AG08396 (cell line): ENCODE data around the gene KDM4B.

ENCODE experiments used
- DNase-seq: peaks from one replicate; pipeline ENCODE4 v3.0.0; 2012; ENCODE audit warnings: low spot score, mixed read lengths

Gene KDM4B

GRCh38 chr19:5108123-5108596 is 139.2 kb downstream of the KDM4B start:
- DNase-seq, result no peak

- DNase-seq, result no peak
Measured at GRCh38 chr19:5108866-5109265, 140.0 kb downstream of the KDM4B start.

- no peak for DNase-seq
Measured at GRCh38 chr19:5109560-5109959, 140.6 kb downstream of the KDM4B start.

- DNase-seq, result no peak
Measured at GRCh38 chr19:5110546-5110945, 141.6 kb downstream of the KDM4B start.

- no peak for DNase-seq
Measured at GRCh38 chr19:5111051-5111450, 142.1 kb downstream of the KDM4B start.

GRCh38 chr19:5112175-5112574 is 143.3 kb downstream of the KDM4B start:
- DNase-seq, result no peak

GRCh38 chr19:5112681-5113575 is 144.0 kb downstream of the KDM4B start:
- no peak for DNase-seq

- no peak for DNase-seq
Measured at GRCh38 chr19:5113633-5114586, 145.0 kb downstream of the KDM4B start.

- DNase-seq, result no peak
Measured at GRCh38 chr19:5114727-5115126, 145.8 kb downstream of the KDM4B start.

GRCh38 chr19:5115351-5115750 is 146.4 kb downstream of the KDM4B start:
- no peak for DNase-seq

GRCh38 chr19:5115771-5116202 is 146.9 kb downstream of the KDM4B start:
- DNase-seq, result no peak

GRCh38 chr19:5116292-5116691 is 147.4 kb downstream of the KDM4B start:
- no peak for DNase-seq

- DNase-seq, result no peak
Measured at GRCh38 chr19:5117421-5117820, 148.5 kb downstream of the KDM4B start.

GRCh38 chr19:5118026-5118425 is 149.1 kb downstream of the KDM4B start:
- DNase-seq, result no peak

- no peak for DNase-seq
Measured at GRCh38 chr19:5119297-5119998, 150.5 kb downstream of the KDM4B start.

GRCh38 chr19:5120321-5120720 is 151.4 kb downstream of the KDM4B start:
- DNase-seq, result no peak

- no peak for DNase-seq
Measured at GRCh38 chr19:5120833-5121232, 151.9 kb downstream of the KDM4B start.

- no peak for DNase-seq
Measured at GRCh38 chr19:5121266-5122120, 152.6 kb downstream of the KDM4B start.

GRCh38 chr19:5122121-5122400 is 153.1 kb downstream of the KDM4B start:
- DNase-seq, result no peak

GRCh38 chr19:5122671-5123409 is 153.9 kb downstream of the KDM4B start:
- DNase-seq, result no peak

GRCh38 chr19:5123646-5124045 is 154.7 kb downstream of the KDM4B start:
- DNase-seq, result no peak
